Measurements from ENCODE around the gene CHMP3. TPM values are rescaled to one million over a fixed set of nuclear protein-coding genes. Genes with fewer than 3 reads are reported as not detected.

Gene CHMP3
- total and polyA plus RNA-seq, 2 of the 8 experiments (the other 6 are each of a cell fraction or from before 2014, with no cell fraction given): 11.7 to 21.9 TPM

- no peak overlapping the region for H4K5ac ChIP-seq (ENCODE audit: insufficient read length, low read depth, low read length)
- peaks cover 22 to 67% (median 56%) of the 10 kb centered on the region in 4 experiments for H3K36me3 ChIP-seq (ENCODE audit: control insufficient read depth in 2 of 4, insufficient read depth in 4 of 4, low read length in 3 of 4)
Measured at GRCh38 chr2:86489542-86489941, 73.7 kb downstream of the CHMP3 start.

More at GRCh38 chr2:86489542-86489941, 73.7 kb downstream of the CHMP3 start:
- WGBS, 2 experiments (ENCODE audit: extremely low coverage in 1 of 2, insufficient coverage in 1 of 2, insufficient read length in 1 of 2, insufficient replicate concordance in 2 of 2, low coverage in 1 of 2, low lambda C conversion rate in 2 of 2, missing lambda C conversion rate in 1 of 2): 91% methylated on average over 3 of the region's 3 CpGs; no CpG with 5 or more reads in 1 of the 2 experiments
- Histone ChIP-seq H3K9me3 (ENCODE audit: insufficient read depth in 2 of 2, low read depth in 1 of 2, low read length in 1 of 2) (no peaks in the 10 kb centered on the region), H2AK5ac (ENCODE audit: low read depth, low read length) (no peak overlapping the region), H3K9ac (replicated peaks in 1 of 4; ENCODE audit: extremely low read depth in 1 of 4, low read depth in 3 of 4, low read length in 3 of 4) (no peak overlapping the region), H3K79me1 (ENCODE audit: low read depth, low read length) (no peaks in the 10 kb centered on the region), H3K4me1 (replicated peaks in 1 of 4; ENCODE audit: control insufficient read depth in 3 of 4, insufficient read depth in 4 of 4, low read length in 3 of 4) (no peaks in the 10 kb centered on the region), H2BK15ac (ENCODE audit: low read length) (no peak overlapping the region), H3K14ac (ENCODE audit: insufficient read length) (no peak overlapping the region), H3K56ac (replicated peaks; ENCODE audit: insufficient read length, low read depth, low read length) (no peak overlapping the region), H3K23ac (ENCODE audit: insufficient read length) (no peak overlapping the region), H2BK12ac (ENCODE audit: low read depth, low read length) (no peak overlapping the region), H3K27me3 (replicated peaks in 1 of 4; ENCODE audit: control insufficient read depth in 3 of 4, extremely low read depth in 1 of 4, insufficient read depth in 3 of 4, low read length in 3 of 4) (no peaks in the 10 kb centered on the region), H3K23me2 (ENCODE audit: low read depth, low read length) (no peaks in the 10 kb centered on the region), H3K4me2 (ENCODE audit: insufficient read depth in 1 of 2, low read depth in 2 of 2, low read length in 2 of 2) (no peak overlapping the region), H2BK5ac (ENCODE audit: low read depth, low read length) (no peak overlapping the region), H2BK120ac (replicated peaks; ENCODE audit: low read depth, low read length) (no peak overlapping the region), H4K8ac (ENCODE audit: extremely low read depth, insufficient read depth, low read length) (no peak overlapping the region), H2BK20ac (ENCODE audit: low read length) (no peak overlapping the region), H3K27ac (ENCODE audit: low read depth, low read length) (no peak overlapping the region), H3K79me2 (ENCODE audit: control insufficient read depth in 1 of 2, insufficient read depth in 2 of 2, low read length in 2 of 2) (no peaks in the 10 kb centered on the region), H3K4ac (replicated peaks; ENCODE audit: insufficient read length, low read depth, low read length) (no peak overlapping the region), H4K20me1 (replicated peaks in 1 of 2; ENCODE audit: control insufficient read depth in 1 of 2, insufficient read depth in 2 of 2, low read length in 2 of 2) (peaks cover 2 to 3% of the 10 kb centered on the region in 2 experiments), H3K4me3 (ENCODE audit: extremely low read depth in 1 of 4, insufficient read depth in 2 of 4, low read depth in 3 of 4, low read length in 4 of 4) (no peak overlapping the region), H2AFZ (ENCODE audit: low read length) (no peak overlapping the region), H3K18ac (ENCODE audit: extremely low read depth, low read length) (no peak overlapping the region), H4K91ac (replicated peaks; ENCODE audit: insufficient read length, low read length) (no peak overlapping the region)
- FAIRE-seq: no peak
- no peak for TF ChIP-seq TAF1 (IDR thresholded peaks at IDR 0.05; ENCODE audit: low read depth, low read length)
- TF ChIP-seq ATF3 (IDR thresholded peaks at IDR 0.05; ENCODE audit: insufficient read depth, low read depth, low read length): no peak
- ChIA-PET POLR2A (ENCODE audit: partially characterized antibody) (no interaction called here), CTCF (ENCODE audit: partially characterized antibody) (interaction anchor here (0.7 to 1.0 kb wide), 2 partner anchors 42 to 93 kb away, joined by 3 to 5 read pairs; no protein-coding TSS in a partner anchor)
- no peak for DNase-seq (ENCODE audit: low read depth in 1 of 2, low spot score in 2 of 2)

All from H1 (cell line).